ENCODE data around the gene PDCD5. TPM values are rescaled to one million over a fixed set of nuclear protein-coding genes. Genes with fewer than 3 reads are reported as not detected.

The PDCD5 gene
- total and polyA plus RNA-seq, 8 donors, result 4.6 to 182 (median 90.7) TPM

DNA sequence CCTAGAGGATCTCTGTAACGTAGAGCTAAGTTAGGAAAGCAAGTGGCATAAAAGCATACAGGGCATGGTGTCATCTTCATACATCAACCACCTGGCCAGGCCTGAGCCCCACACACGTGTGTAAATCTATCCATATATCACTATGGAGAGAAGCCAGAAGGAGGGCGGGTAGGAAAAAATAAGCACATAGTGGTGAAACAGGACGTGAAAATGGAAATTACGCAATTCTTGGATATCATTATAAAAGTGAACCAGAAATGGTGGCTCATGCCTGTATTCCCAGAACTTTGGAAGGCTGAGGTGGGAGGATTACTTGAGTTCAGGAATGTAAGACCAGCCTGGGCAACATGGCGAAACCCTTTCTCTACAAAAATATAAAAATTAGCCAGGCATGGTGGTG, 43.4 kb downstream of the PDCD5 start:
- Histone ChIP-seq H3K4me1 (no peaks in the 10 kb centered on the region), H3K9me3 (no peaks in the 10 kb centered on the region), H3K36me3 (peaks cover 58 to 100% (median 100%) of the 10 kb centered on the region in 4 donors), H3K27me3 (no peaks in the 10 kb centered on the region), H3K4me3 (no peak overlapping the region), H3K27ac (no peak overlapping the region)
- WGBS, 5 donors, result 87 to 91% (median 88%) methylated on average over 6 of the region's 6 CpGs
- DNase-seq, result no peak
- TF ChIP-seq, protein P1, sequence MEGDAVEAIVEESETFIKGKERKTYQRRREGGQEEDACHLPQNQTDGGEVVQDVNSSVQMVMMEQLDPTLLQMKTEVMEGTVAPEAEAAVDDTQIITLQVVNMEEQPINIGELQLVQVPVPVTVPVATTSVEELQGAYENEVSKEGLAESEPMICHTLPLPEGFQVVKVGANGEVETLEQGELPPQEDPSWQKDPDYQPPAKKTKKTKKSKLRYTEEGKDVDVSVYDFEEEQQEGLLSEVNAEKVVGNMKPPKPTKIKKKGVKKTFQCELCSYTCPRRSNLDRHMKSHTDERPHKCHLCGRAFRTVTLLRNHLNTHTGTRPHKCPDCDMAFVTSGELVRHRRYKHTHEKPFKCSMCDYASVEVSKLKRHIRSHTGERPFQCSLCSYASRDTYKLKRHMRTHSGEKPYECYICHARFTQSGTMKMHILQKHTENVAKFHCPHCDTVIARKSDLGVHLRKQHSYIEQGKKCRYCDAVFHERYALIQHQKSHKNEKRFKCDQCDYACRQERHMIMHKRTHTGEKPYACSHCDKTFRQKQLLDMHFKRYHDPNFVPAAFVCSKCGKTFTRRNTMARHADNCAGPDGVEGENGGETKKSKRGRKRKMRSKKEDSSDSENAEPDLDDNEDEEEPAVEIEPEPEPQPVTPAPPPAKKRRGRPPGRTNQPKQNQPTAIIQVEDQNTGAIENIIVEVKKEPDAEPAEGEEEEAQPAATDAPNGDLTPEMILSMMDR (IDR thresholded peaks at IDR 0.05), result no peak
- TF ChIP-seq POLR2A (IDR thresholded peaks at IDR 0.05) (no peak), EP300 (IDR thresholded peaks at IDR 0.05) (no peak)
- intact Hi-C loops (cut with DNase I; ENCODE audit: low total_unique reads), result no loop called here

DNA sequence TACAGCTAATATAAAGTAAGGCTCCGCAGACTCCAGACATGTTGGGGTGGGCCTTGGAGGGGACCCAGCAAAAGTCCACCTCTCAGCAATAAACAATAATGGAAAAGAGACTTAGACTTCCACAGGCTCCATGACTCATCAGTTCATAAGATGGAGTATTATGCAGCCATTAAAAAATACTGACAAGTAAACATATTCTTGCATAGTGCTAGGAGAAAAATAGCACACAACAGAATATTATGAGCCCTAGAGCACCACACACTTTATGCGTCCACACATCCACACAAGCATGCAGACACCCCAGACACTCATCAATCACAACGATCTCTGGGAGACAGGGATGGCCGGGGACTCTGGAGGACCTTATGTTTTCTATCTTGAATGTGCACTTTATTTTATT, 46.0 kb downstream of the PDCD5 start:
- Histone ChIP-seq H3K4me1 (no peaks in the 10 kb centered on the region), H3K4me3 (no peak overlapping the region), H3K27ac (no peak overlapping the region), H3K36me3 (peaks cover 64 to 99% (median 97%) of the 10 kb centered on the region in 4 donors), H3K27me3 (no peaks in the 10 kb centered on the region), H3K9me3 (no peaks in the 10 kb centered on the region)
- WGBS, 5 donors, result 95 to 99% (median 99%) methylated on average over 4 of the region's 4 CpGs
- TF ChIP-seq, protein P1 (IDR thresholded peaks at IDR 0.05), result no peak
- TF ChIP-seq POLR2AphosphoS5 (IDR thresholded peaks at IDR 0.05) (no peak), POLR2A (IDR thresholded peaks at IDR 0.05) (no peak), EP300 (IDR thresholded peaks at IDR 0.05) (no peak)
- DNase-seq, result no peak
- intact Hi-C loops (cut with DNase I; ENCODE audit: low total_unique reads), result no loop called here

DNA sequence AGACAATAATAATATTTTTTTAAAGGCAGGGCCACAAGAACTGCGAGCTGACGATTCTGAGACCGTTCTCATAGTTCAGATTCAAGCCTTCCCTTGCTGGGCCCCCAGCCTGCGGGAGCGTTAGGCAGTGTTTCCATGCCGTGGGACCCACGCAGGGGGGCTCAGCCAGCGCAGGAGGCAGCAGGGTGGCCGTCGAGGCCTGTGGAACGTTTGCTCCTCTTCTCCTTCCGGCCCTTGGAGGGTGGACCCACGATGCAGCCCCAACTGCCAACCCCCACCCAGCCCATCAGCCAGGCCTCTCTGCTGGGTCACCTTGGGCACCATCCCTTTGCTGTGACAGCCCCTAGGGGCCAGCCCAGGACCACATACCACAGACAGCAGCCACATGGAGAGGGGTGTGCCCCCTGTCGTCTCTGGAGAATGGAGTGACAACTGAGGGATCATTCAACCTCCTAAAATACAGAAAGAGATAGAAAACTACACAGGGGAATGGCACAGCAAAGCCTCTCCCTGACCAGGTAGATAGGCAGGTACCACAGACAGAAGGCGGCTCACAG, 46.8 kb downstream of the PDCD5 start:
- DNase-seq, result no peak
- intact Hi-C loops (cut with DNase I; ENCODE audit: low total_unique reads), result no loop called here
- no peak overlapping the region for H3K27ac ChIP-seq
- no peaks in the 10 kb centered on the region for H3K27me3 ChIP-seq
- no peak overlapping the region for H3K4me3 ChIP-seq
- H3K36me3 ChIP-seq, result peaks cover 56 to 99% (median 95%) of the 10 kb centered on the region in 4 donors
- WGBS, 5 donors, result 87 to 93% (median 90%) methylated on average over 12 to 15 of the region's 15 CpGs
- H3K9me3 ChIP-seq, result no peaks in the 10 kb centered on the region
- TF ChIP-seq EP300 (IDR thresholded peaks at IDR 0.05) (no peak), POLR2AphosphoS5 (IDR thresholded peaks at IDR 0.05) (no peak), POLR2A (IDR thresholded peaks at IDR 0.05) (no peak)
- TF ChIP-seq, protein P1 (IDR thresholded peaks at IDR 0.05), result no peak
- no peaks in the 10 kb centered on the region for H3K4me1 ChIP-seq

DNA sequence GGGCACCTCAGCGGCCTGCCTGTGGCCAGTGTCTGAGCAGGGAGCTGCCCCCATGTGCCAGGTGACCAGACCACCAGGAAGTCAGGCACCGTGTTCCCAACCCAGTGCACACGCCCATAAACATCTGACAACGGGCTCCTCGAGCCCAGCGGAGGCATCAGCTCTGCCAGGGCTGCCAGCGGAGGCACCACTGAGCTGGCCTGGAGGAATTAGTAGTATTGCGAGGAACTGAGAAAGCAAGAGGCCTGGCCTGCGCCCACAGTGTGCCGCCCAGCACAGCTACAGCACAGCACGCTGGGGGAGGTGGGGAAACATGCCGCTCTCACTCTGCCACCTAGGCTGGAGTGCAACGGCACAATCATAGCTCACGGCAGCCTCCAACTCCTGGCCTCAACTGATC, 49.3 kb downstream of the PDCD5 start:
- WGBS, 5 donors, result 83 to 100% (median 87%) methylated on average over 6 to 14 of the region's 14 CpGs
- peaks cover 46 to 96% (median 90%) of the 10 kb centered on the region in 4 donors for H3K36me3 ChIP-seq
- H3K27me3 ChIP-seq, result no peaks in the 10 kb centered on the region
- no peak for DNase-seq
- TF ChIP-seq EP300 (IDR thresholded peaks at IDR 0.05) (no peak), POLR2A (IDR thresholded peaks at IDR 0.05) (no peak), POLR2AphosphoS5 (IDR thresholded peaks at IDR 0.05) (no peak)
- TF ChIP-seq, protein P1 (IDR thresholded peaks at IDR 0.05), result no peak
- H3K4me3 ChIP-seq, result no peak overlapping the region
- H3K9me3 ChIP-seq, result no peaks in the 10 kb centered on the region
- no peak overlapping the region for H3K27ac ChIP-seq
- no peaks in the 10 kb centered on the region for H3K4me1 ChIP-seq
- intact Hi-C loops (cut with DNase I; ENCODE audit: low total_unique reads), result no loop called here
